Embryonic facial prominence (tissue), 1 donor: ENCODE measurements around the gene NCDN.
"Not testable (repeated sequence)": the region's sequence is repeated elsewhere in the genome, so short reads cannot be mapped to it uniquely, and the experiment has no call there.

Experiments
- DNase-seq: peaks from one replicate; pipeline ENCODE4 v3.0.0-alpha.2; 2016; ENCODE audit errors: extremely low spot score

Gene NCDN

DNA sequence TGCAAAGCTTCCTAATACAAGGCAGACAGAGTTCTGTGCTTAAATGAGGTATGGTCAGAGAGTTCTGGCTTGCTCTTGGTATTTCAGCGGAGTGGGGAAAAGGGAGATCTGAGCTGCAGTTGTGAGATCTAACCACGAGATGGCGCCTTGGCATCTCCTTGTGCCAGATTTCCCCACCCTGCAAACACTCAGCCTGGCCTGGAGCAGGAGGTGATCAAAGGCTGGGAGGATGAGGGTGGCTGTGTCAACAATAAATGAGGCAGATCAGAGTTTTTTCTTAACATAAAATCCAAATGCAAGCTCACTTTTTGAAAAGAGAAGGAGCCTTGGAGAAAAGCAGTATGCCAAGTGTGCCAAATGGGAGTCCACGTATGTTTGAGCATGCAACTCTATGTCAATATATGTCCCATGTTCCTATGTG lies 11.4 kb downstream of the NCDN start:
- peak; percentile 41 for DNase-seq

DNA sequence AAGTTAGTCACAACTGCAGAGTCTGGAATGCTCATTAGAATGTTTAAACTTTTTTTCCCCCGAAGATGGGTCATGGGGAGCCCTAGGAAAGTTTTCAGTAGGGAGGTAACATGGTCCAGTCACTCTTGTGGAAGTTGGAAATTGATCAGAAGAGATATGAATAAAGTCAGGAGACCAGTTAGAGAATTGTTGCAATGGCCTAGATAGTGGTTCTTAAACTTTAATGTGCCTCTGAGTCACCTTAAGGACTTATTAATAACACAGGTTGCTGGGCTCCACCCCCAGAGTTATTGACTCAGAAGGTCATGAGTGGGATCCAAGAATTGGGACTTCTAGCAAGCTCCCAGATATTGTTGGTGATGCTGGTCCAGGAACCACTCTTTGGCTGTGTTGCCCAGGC lies 12.3 kb downstream of the NCDN start:
- no peak for DNase-seq

DNA sequence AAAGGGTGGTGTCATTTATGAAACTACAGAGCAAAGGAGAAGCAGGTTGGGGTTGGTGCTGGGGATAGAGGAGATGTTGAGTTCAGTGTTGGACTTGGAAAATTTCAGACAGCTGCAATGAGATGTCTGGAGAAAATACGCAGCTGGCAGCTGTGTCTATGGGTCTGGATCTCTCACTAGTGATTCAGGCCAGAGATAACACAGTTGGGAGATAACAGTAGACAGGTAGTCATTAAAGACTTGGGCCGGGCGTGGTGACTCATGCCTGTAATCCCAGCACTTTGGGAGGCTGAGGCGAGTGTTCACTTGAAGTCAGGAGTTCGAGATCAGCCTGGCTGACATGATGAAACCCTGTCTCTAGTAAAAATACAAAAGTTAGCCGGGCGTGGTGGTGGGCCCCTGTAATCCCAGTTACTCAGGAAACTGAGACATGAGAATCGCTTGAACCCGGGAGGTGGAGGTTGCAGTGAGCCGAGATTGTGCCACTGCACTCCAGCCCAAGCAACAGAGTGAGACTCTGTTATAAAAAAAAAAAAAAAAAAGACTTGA lies 13.1 kb downstream of the NCDN start:
- DNase-seq: no peak

DNA sequence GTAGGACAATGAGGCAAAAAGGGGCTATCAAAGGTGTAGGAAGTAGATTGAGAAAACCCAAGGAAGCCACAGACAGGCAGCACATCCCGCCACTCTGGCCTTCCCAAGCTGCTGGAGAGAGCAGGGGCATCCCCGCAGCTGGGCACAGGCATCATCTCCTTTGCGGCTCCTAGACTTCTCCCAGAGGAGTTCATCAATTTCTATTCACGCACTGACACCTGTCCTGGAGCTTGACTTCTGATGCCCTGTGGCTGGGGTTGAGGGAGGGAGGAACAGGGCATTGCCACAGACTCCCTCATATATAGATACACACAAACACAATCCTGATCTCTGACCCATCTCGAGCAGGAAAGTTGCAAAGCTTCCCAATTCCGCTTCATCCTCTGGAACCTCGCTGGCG lies 13.7 kb downstream of the NCDN start:
- no peak for DNase-seq

DNA sequence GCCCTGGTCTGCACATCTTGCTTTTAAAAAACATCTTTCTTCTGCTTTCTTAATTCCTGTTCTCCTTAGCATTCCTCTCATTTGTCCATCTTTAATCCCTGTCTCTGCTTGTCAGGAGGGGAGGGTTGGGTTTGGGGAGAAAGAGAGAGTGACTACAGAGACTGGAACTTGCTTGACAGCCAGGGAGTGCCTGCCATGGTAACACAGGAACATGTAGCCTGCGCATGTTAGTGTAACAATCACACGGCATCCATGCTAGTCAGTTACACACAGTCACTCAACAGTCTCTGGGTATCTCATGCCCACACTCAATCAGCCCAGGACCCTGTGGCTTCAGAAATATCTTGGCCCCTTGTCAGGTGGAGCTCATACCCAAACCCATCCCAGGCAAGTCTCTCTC lies 14.7 kb downstream of the NCDN start:
- no peak for DNase-seq

DNA sequence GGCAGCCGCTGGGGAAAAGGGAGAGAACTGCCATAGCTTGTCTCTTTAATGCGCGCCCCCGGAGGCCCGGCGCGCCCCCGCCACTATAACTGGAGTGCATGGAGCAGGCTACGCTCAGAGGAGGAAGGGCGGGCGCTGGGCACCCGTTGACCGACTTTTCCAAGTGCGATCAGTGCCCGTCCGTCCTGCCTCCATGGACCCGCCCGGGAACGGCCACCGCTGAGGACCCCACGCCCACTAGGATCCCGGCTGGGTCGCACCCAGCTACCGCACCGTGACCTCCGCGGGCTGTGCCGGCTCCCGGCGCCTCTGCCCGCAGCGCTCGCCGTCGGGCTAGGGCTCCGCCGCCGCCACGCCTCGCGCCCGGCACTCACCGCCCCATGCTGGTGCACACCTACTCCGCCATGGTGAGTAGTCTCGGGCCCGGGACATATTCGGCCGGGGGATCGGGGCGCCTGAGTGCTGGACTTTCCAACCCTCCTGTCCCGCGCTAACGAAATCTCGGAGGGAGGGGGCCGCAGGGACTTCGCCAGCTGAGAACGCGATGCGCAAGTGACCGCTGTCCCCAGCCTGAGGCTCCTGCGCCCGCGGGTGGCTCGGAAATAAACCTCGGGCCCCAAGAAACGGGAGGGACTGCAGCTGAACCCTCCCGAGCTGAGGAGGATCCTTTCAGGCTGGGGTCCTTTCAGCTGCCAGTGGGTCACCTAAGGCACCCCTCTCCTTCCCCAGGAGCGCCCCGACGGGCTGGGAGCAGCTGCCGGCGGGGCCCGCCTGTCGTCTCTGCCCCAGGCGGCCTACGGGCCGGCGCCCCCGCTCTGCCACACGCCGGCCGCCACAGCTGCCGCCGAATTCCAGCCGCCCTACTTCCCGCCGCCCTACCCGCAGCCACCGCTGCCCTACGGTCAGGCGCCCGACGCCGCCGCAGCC lies 15.9 kb downstream of the NCDN start, which contains the start of gene TFAP2E:
TFAP2E (plus strand) TSS at position 117 of the 927 bp plus-strand sequence; CDS start at position 381, 264 bp downstream.
- DNase-seq: no peak

DNA sequence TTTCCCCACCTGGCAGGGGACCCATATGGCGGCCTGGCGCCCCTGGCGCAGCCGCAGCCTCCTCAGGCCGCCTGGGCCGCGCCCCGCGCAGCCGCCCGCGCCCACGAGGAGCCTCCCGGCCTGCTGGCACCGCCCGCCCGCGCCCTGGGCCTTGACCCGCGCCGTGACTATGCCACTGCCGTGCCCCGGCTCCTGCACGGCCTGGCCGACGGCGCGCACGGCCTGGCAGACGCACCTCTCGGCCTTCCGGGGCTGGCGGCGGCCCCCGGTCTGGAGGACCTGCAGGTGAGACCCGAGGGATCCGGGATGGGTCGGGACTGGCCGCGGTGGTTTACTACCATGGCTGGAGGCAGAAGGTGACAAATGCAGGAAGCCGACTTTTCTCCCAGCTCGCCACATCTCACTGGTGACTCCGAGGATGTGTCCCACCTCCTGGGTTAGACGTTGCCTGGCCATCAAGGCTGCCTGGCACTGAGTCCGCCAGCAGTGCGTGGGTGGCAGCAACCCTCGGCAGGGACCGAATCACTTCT lies 16.6 kb downstream of the NCDN start:
- DNase-seq: no peak

DNA sequence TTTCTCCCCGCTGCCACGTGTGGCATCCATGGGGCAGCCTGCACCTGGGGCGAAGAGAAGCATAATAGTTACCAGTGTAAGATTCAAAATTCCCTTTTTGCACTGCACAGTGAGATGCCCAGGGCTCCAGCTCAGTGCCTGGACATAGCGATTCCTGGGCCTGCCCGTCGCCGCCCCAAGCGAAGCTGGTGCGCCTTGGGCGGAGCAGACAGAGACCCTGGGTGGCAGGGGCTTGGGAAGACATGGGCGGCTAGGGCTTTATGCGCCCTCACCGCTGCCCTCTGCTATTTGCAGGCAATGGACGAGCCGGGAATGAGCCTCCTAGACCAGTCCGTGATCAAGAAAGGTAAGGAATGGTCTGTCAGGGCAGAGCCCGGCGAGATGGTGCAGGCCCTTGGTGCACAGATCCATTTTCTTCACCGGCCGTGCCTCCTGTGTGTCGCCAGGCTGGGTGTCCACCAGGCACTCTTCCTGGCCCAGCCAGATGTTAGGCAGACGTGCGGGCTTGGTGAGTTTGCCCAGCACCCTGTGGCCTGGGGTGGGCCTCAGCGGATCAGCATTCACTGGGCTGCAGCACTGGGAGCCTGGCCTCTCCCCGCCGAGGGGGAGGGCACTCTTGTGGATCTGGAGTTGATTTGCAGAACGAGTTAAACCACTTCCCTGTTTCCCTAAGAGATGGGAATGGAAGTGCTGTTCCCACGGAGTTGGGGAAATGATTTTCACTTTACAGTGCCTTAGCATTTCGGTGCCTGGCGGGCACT lies 17.2 kb downstream of the NCDN start:
- DNase-seq: no peak

DNA sequence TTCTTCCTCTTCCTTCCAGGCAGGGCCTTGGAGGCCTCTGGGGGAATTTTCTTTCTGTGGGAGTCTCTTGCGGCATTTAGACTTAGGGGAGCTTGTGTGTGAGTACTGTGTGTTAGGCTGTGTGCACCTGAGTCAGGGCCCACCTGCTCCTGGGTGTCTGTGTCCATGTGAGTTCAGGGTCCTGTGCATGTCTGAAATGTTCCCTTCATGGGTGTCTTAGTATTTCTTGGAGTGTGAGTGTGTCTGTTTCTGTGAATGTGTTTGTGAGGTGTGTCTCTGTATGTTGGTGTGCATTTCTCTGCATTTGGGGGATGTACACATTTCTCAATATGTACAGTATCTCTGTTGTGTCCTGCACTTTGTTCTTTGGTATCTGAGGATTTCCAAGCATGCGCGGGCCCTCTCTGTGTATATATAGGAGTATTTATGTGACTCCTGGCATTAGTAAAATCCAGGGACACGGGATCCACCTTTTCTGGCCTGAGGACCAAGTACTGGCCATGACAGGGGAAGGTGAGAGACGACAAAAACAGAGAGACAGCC lies 17.9 kb downstream of the NCDN start:
- no peak for DNase-seq

DNA sequence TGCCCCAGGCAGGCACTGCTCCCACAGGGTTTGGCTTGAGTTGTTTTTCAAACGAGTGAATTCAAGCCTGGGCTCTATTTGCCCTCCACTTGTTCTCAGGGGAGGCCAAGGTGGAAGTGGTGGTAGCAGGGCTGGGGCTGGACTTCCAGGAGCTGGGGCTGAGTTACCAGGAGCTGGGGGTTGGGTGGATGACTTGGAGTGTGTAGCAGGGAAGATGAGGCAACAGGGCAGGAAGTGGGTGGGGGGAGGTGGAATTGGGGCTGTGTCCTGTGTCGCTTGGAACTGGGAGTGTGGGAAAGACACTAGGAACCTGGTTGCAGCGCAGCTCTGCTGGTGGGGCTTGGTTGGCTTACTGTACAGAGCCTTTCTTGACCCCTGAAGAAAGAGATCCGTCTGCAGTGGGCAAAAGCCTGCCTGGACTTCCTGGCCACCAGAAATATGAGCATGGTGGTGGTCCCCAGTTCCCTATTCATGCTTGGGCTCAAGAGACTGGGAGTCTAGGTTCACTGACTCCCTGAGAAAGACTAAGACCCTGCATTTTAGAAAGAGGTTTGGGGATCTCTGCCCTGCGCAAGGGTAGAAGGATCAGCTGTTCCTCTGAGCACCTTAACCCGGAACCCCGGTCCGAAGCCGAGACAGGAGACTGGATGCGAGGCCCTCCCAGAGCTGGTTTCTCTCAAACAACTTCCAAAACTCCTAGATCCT lies 18.6 kb downstream of the NCDN start:
- no peak for DNase-seq

DNA sequence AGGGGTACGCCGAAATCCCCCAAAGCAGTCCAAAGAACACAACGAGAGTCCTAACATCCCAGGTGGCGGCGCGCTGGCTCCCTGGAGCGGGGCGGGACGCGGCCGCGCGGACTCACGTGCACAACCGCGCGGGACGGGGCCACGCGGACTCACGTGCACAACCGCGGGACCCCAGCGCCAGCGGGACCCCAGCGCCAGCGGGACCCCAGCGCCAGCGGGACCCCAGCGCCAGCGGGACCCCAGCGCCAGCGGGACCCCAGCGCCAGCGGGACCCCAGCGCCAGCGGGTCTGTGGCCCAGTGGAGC lies 19.1 kb downstream of the NCDN start:
- DNase-seq: not testable (repeated sequence)

DNA sequence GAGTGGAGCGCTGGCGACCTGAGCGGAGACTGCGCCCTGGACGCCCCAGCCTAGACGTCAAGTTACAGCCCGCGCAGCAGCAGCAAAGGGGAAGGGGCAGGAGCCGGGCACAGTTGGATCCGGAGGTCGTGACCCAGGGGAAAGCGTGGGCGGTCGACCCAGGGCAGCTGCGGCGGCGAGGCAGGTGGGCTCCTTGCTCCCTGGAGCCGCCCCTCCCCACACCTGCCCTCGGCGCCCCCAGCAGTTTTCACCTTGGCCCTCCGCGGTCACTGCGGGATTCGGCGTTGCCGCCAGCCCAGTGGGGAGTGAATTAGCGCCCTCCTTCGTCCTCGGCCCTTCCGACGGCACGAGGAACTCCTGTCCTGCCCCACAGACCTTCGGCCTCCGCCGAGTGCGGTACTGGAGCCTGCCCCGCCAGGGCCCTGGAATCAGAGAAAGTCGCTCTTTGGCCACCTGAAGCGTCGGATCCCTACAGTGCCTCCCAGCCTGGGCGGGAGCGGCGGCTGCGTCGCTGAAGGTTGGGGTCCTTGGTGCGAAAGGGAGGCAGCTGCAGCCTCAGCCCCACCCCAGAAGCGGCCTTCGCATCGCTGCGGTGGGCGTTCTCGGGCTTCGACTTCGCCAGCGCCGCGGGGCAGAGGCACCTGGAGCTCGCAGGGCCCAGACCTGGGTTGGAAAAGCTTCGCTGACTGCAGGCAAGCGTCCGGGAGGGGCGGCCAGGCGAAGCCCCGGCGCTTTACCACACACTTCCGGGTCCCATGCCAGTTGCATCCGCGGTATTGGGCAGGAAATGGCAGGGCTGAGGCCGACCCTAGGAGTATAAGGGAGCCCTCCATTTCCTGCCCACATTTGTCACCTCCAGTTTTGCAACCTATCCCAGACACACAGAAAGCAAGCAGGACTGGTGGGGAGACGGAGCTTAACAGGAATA lies 19.7 kb downstream of the NCDN start:
- DNase-seq: no peak

DNA sequence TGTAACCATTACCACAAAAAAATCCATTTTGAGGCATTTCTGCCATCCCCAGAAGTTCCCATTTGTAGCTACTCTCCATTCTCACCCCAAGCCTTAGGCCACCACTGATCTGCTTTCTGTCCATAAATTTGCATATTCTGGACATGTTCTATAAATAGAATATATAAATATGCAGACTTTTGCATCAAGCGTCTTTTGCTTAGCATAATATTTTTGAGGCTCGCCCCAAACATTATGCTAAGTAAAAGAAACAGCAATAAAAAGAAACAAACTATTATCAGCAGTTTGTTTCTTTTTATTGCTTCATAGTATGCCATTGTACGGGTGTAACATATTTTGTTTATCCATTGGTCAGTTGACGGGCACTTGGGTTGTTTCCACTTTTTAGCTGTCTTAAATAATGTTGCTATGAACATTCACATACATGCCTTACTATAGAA lies 23.4 kb downstream of the NCDN start:
- DNase-seq: no peak

DNA sequence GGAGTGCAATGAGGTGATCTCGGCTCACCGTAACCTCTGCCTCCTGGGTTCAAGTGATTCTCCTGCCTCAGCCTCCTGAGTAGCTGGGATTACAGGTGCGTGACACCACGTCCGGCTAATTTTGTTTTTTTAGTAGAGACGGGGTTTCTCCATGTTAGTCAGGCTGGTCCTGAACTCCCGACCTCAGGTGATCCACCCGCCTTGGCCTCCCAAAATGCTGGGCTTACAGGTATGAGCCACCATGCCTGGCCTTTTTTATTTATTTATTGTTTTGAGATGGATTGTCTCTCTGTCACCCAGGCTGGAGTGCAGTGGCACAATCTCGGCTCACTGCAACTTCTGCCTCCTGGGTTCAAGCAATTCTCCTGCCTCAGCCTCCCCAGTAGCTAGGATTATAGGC lies 24.0 kb downstream of the NCDN start:
- DNase-seq: not testable (repeated sequence)

DNA sequence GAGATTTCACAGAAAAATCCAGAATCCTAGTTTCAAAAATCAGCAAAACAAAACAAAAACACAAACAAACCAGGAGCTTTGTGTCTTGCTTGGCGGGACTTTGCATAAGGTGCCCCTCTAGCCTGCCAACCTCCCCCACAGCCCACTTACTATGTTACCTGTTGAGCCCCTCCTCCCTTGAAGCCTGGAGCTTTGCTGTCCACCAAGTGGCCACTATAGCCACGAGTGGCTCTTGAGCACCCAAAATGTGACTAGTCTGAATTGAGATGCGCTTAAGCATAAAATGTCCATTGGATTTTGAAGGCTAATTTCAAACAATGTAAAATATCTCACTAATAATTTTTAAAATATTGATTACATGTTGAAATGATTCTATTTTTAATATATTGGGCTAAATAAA lies 27.7 kb downstream of the NCDN start:
- DNase-seq: no peak

DNA sequence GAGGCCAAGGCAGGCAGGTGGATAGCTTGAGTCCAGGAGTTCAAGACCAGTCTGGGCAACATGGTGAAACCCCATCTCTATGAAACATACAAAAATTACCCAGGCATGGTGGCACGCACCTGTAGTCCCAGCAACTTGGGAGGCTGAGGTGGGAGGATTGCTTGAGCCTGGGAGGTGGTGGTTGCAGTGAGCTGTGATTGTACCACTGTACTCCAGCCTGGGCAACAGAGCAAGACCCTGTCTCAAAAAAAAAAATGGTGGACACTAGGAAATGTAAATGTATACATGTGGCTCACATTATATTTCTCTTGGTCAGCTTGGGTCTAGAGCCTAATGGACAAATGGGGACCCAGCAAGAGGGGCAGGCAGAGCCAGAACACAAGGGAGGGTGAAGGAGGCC lies 28.2 kb downstream of the NCDN start:
- DNase-seq: not testable (repeated sequence)

DNA sequence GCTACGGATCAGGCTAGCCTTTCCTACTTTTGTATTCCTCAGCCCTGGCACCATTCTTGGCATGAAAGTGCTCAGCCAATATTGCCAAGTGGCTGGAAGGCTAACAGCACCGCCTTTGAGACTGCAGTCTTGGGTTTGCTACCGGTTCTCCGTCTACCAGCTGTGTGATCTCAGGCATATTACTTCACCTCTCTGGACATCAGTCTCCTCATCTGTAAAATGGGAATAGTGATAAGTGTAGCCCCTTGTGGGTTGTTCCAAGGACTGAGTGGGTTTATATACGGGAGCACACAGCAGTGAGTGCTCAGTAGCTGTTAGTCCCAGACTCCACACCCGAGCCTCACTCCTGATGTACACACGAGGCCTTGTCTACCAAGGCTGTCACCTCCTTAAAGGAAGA lies 29.2 kb downstream of the NCDN start:
- no peak for DNase-seq

DNA sequence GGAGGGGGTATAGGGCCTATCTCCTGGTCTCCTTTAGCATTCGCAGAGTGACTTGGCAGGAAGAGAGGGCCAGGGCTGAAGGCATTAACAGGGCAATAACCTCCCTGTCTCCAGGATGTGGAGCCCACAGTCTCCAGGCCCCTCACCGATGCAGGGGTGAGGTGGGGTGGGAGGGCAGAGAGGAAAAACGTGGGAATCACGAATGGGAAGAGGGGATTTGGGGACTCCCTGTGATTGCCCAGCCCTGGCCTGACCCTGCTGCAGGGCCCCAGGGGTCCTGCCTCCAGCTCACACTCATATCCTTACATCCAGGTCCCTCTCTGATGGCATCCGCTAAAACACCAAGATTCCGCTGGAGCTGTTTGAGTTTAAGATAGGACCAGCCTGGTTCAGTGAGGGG lies 30.1 kb downstream of the NCDN start:
- DNase-seq: no peak

DNA sequence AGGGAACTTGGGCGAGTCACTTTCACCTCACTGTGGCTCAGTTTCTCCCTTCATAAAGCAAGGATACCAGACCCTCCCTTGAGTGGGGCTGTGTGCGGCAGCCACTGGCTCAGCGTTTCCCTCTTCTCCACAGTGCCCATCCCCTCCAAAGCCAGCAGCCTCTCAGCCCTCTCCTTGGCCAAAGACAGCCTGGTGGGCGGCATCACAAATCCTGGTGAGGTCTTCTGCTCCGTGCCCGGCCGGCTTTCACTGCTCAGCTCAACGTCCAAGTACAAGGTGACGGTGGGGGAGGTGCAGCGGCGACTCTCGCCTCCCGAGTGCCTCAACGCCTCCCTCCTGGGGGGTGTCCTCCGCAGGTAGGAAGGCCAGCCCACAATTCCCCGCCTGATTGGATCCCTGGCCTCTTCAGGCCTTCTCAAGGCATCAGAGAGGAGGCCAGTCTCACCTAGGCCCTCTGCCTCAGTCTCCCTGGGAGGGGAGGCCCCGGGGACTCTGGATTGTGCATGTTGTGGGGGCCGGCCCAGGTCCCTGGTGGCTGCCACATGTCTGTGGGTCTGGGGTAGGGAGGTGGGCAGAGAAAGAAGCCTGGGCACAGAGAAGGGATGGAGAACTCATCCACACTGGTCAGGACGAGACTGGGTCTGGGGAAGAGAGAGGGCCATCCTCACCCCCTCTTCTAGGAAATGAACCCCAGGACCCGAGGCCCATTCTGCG lies 30.8 kb downstream of the NCDN start:
- no peak for DNase-seq
